HG03095 (cell line): ENCODE results near the gene IQGAP2.

ENCODE experiments used
- ATAC-seq: cut with Tn5 transposase; IDR thresholded peaks from one replicate; pipeline ENCODE4 v1.9.1; 2021; ENCODE audit warnings: moderate library complexity; ENCODE audit not compliant: unreplicated experiment

The IQGAP2 gene

DNA sequence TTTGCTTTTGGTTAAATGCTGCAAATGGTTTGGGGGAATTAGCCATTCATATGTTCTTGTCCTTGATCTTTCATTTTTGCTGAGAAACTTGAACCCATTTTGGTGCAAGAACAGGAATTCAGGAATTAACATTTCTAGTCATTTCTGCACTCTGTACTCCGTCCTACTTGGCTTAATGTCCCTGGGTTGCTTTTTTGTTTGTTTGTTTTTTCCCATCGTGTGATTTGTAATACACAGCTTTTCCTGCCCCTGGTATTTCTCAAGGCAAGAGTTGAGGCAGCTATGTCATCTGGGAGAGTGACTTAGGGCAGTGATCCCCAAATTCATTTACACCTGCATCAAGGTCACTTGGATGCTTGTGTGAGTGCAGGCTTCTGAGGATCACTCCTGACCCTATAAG is 71.3 kb downstream of the IQGAP2 start:
- ATAC-seq: no peak

DNA sequence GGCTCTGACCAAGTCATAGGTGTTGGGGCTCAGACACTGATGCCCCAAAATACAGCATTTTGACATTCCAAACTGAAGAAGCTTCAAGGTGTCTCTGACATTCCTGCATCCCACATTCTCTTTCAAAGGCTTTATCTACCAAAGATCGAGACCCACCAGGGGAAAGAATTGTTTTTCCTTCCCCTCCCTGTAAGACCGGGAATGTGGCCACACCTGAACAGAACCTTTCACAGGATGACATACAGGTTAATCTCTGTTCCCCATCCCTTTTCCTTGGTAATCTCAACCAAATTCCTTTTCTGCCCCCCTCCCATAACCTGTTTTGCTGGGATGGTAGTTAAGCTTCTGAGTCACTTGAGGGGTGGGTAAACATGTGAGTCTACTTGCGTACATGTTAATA is 72.3 kb downstream of the IQGAP2 start:
- no peak for ATAC-seq

DNA sequence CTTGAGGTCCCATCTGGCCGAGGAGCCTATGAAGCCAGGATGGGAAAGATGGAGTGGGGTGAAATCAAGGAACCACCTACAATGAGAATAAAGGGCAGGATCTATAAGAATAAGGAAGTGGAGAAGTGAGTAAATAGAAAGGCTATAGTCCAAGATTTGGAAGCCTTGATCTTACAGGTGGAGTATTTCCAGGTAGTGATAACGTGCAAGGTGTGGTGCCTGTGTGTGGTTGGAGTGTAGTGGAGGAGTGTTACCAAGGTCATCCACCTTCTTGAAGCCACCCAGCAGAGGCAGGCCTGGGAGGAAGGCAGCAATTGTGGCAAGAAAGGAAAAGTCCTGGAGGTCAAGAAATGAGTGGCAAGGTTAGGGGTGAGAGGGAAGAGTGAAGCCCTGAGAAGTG is 72.9 kb downstream of the IQGAP2 start:
- no peak for ATAC-seq

DNA sequence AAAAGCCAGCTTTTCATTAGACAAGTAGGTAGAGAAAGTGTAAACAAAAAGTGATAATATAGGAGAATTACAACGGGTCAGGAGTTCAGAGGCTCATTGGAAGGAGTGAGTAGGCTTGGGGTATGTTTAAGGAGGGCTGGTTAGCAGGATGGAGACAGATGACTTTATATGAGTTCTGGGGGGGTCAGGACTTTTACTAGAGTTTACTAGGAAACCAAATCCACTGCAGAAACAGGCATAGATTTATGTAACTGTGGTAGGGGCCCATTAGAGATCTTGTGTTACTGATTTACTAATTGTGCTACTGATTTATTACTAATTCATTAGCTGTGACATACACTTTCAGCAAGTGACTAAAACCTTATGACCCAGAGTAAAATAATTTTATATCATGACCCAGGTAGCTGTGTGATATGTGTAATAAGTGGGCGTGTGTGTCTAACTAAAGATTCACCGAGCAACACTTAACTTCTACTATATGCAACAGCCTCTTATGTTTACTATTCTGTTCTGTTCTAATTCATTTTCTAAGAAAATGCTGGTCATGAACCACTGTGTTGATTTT is 73.5 kb downstream of the IQGAP2 start:
- no peak for ATAC-seq

DNA sequence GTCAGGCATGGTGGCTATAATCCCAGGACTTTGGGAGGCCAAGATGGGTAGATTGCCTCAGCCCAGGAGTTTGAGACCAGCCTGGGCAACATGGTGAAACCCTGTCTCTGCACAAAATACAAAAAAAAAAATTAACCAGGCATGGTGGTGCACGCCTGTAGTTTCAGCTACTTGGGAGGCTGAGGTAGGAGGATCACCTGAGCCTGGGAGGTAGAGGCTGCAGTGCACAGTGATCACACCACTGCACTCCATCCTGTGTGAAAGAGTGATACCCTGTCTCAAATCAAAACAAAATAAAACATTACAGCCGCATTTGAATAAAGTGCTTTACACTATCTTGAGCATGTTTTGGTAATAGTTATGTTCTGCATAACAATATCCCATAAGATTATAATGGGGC is 74.0 kb downstream of the IQGAP2 start:
- no peak for ATAC-seq

DNA sequence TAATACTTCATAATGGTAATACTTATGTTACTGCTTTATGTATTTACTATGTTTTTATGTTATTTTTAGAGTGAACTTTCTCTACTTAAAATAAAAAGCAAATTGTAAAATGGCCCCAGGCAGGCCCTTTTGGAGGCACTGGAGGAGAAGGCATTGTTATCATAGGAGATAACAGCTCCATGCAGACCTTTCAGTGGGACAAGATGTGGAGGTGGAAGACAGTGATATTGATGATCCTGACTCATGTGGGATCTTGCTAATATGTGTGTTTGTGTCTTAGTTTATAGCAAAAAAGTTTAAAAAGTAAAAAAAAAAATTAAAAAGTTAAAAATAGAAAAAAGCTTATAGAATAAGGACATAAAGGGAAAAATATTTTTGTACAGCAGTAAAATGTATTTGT is 74.5 kb downstream of the IQGAP2 start:
- ATAC-seq: no peak

DNA sequence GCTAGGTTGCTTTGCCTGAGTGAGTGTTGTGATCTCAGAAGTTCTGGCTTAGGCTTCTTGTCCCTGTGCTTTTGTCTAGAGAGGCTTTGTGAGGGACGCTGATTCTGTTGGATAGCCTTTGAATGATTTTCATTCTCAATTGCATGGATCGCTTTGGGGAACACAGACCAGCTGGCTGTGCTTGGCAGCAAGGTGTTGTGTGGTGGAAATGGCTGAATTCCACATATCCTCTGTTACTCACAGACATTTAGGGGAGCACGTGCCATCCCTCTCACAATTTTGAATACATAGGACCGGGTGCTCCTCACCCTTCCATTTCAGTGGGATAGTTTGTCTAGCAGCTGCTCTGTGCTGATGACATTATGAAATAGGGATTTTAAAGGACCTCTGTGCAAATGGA is 76.2 kb downstream of the IQGAP2 start:
- no peak for ATAC-seq

DNA sequence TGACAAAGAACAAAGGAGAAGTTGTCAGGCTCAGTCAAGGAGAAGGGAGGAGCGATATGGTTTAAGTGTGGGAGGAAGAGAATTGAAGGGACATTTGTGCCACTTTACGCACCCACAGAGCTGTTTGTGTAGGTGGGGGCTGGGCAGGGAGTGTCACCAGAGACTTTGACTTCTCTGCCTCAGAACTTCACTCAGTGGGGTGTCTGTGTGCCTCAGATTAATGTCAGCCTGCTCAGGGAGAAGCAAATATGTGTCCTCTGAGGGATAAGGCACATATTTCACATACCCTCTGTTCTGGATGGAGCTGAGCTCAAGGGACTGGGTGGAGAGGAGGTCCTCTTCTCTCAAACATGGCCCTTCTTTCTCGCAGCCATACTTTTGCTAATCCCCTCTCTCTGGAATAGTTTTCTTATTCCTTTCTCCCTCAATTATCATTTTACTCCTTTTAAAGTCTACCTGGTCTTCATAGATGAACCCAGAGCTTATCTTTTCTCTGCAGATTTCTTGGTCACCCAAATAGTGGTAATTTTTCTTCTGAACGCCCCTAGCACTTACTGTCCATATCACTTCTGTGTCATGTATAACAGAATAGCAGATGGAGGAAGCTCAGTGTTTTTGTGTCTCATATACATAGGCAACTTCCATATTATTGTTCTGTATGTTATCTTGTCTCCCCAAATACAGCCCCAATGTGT is 77.0 kb downstream of the IQGAP2 start:
- ATAC-seq: no peak

DNA sequence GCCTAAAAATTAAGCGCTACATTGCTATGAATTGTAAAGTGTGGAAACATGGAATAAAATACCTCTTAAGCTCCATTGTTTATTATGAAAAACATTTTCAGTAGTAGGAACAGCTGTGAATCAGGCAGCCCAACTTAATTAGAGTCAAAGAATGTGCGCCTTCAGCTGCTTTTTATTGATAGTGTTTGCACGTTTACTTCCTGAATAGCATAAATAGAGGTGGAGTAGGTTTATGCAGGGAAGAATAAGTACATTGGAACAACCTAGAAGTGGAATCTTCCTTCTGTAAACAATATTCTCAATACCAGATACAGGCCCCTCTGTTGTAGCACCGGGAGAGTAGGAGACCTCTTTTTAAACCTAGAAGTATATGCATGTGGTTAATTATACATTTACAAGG is 79.9 kb downstream of the IQGAP2 start:
- ATAC-seq: no peak

DNA sequence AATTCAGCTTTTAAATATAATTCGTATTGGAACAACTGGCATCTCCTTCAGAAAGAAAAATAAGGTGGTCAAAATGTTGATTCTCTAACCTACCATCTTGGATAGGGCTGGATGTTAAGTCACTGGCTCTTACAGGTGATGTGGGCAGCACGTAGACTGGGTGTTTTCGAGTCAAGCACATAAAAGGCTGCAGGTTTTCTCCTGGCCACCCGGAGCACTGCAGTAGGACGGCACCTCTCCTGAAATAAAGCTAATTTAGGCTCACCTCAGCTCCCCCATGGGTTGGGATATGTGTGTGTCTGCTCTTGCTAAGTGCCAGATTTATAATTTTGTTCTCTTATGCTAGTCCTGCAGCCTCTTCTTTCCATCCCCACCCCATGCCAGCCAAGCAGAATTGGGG is 80.3 kb downstream of the IQGAP2 start:
- no peak for ATAC-seq

DNA sequence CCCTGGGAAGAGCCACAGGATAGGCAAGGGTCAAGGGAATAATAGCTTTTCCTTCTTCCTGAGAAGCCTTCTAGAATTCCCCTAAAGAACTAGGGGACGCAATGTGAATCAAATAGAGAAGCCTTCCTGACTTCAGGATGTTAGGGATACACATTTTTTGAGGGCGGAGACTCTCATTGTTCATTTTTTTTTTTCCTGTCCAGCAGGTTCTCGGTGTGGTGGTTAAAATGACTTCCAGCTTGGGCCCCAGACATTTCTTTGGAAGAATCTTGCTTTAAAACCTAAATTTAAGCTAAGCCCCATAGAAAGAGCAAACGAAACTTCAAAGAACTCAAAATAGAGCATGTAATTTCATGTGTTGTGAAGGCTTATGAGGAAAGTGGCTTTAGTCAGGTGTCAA is 80.8 kb downstream of the IQGAP2 start:
- ATAC-seq: no peak

DNA sequence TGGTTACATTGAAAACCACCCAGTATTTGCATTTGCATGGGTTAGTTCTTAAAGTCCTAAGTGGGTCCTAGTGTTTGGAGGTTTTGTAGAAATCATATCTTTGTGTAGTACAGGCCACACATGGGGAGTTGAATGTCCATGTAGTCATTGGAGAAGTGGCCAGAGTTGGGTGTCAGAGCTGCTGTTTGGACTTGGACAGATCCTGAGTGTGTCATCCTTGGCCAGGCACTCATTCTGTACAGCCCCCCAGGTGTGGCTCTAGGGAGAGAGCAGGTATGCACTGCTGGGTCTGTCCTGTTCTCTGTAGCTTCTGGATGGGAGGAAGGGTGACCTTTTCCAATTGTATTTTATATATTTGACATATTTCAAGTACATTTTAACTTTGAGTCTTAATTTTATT is 82.4 kb downstream of the IQGAP2 start:
- no peak for ATAC-seq

DNA sequence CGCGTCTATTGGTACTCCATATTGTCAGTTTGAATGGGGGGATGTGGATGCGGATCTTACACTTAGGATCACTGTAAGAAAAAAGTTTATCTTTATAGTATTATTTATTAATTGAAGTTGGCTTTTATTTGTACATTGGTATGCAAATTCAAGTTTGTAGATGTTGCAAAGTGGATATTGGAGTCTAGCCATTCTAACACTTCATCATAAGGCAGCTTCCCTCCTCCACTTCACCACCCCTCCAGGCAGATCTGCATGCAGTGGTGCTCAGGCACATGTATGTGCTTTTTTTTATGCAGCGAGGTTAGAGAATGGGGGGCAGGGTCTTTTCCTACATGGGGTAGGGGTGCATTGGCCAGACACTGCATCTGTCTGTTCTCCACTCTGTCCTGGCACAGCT is 84.3 kb downstream of the IQGAP2 start:
- ATAC-seq: no peak

DNA sequence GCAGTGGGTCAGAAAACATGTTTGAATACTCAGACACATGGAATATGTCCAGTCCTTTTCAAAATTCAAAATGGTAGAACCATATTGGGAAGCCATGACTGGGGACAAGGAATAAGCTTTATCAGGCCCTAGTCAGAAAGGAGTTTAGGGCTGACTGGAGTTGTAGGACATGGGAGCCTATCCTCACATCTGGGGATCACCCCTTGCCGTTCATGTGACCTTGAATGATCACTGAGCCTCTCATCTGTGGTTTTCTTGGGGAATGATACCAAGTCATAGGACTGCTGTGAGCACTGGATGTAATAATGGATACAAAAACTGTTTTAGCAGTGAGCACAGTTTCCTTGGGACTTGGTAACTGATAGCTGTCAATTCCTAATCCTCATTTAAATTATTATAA is 84.7 kb downstream of the IQGAP2 start:
- no peak for ATAC-seq

DNA sequence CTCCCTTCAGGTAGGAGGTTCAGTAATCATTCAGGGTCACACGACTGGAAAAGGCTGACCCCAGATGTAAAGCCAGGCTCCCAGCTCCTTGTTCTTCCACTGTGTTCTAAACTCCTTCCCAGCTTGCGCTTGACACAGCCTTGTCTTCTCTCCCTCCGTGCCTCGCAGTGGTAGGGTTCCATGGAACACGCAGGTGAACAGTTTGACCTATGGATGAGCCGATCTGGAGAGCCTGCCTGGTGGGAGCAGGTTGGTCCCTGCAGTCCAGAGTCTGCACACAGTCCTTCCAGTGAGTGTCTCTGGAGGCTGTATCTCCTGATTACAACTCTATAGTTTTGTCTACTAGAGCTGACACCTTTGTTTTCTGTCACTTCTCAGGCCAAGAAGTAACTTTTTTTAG is 85.9 kb downstream of the IQGAP2 start:
- no peak for ATAC-seq

DNA sequence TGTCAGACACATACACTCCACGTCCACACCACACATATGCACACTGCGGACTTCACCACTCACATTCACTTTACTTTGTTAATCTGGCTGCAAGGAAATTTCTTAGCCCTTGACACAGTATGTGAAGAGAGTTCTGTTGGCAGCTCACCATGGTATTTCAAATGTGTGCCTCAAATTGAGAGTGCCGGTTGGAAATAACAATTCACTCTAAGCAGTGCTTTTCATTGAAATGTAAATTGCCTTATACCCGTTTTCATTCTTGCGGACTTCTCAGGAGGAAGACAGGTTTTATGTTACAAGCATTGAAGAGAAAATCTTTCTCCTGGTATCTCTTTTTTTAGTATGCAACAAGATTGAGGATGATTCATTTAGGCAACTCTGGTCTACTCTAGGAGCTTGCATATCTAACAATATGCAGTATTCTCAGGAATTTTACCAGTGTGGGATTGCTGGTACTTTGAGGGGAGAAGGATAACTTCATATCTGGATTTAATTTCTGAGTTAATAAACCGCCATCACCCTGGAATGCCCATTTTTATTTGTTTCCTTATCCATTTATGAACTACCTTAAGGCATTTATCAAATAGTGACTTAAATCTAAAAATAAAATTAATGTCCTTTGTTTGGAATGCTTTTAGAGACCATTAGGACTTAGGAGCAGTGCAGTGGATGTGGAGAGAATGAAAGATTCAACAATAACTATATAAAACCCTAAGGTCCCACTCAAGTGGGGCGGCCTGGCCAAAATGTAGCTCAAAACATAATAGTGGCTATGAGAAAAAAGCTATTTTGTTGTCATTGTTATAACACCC is 87.0 kb downstream of the IQGAP2 start:
- ATAC-seq: no peak

DNA sequence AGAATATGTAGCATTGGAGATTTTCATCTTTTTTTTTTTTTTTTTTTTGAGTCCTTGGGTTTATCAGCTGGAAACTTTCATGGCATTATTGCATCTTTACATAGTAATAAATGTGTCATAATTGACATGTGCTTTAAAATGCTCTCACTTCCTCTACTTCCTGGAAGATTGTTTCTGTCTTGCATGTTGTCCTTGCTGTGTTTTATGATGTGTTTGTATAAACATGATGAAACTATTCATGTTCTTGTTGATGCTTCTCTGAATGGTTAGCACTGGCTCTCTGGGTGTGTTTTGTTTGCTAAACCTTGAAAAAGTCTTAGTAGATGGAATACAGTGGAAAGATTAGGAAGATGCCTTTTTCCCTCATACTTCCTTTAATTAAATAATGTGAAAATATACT is 87.9 kb downstream of the IQGAP2 start:
- ATAC-seq: no peak

DNA sequence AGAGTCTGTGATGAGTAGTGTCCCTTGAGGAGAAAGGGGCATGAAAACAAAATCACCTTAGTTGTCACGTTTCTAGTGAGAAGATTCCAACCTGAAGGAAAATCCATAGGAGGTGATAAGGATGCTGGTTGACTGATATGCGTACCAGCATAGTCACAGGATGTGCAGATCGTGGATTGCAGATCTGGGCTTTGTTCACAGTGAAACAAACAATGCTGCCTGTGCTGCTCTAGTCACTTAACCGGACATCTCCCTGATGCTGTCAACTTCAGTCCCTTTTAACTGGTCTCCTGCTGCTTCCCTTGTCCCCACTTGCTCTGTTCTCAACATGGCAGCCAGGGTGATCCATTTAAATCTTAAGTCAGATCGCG is 89.7 kb downstream of the IQGAP2 start:
- no peak for ATAC-seq

DNA sequence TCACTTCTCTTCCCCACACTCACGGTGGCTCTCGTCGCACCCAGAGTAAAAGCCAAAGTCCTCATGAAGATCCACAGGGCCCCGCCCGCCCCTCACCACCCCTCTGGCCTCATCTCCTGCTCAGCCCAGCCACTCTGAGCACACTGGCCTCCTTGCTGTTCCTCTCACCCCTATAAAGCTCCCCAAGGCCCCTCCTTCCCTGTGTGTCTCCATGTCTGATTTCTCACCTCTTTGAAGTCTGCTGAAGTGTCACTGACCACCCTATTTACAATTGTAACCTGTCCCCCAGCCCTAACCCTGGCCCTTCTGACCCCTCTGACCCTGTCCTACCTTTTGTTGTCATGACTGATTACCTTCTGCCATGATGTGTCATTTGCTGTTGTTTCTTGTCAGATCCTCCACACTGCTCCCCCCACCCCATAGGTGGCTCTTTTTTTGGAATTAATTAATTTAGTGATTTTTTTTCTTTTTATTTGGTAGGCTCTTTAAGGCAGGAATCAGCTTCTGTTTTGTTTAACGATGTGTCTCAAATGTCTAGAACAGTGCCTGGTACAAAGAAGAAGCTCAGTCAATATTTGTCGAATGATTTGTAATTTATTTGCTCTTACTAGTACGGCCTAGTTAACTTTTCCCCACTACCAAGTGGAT is 90.2 kb downstream of the IQGAP2 start:
- no peak for ATAC-seq

DNA sequence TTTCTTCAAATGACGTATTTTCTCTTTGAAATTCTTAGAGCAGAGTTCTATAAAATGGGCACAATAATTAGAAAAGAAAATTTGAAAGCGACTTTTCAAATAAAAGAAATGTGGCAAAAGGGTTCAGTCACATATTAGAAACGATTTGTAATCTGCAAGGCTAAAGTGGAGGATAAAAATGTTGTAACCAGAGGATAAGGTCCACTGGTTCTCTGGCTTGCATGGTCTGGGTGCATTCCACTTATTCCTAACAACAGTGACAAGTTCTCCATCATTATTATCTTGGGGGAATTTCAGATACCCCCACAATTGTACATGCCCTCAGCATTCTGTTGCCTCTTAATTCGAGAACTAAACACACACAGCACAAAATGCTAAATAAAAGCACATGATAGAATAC is 91.1 kb downstream of the IQGAP2 start:
- ATAC-seq: no peak

DNA sequence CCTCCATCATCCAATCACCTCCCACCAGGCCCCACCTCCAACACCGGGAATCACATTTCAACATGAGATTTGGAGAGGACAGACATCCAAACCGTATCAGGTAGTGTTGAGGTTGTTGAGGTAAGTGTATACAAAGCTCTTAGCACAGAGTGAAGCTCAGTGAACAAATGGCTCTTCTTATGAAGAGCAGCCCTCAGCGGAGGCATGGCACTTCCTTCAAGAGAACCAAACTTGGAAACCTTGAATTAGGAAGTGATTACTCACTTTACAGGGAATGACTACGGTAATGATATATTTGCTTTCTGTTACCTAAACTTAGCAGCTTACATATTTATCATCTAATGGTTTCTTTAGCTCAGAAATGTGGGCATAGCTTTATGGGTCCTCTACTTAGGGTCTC is 92.8 kb downstream of the IQGAP2 start:
- no peak for ATAC-seq

DNA sequence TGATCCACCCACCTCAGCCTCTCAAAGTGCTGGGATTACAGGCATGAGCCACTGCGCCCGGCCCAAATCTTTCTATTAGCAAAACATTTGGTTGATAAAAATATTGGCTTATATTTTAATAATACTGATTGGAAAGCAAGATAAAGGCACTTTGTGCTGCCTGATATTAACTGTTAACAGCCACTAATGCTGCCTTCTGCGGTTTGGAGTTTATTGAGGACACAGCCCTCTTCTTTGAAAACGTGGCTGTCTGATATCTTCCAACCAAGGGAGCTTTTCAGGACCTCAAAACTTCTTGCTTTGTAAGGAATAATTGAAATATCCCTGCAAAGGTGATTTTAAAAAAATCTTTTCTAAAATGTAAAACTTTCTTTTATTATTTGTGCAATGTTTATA is 94.0 kb downstream of the IQGAP2 start:
- no peak for ATAC-seq
